ENCODE results near the gene NHSL2.

The NHSL2 gene

DNA sequence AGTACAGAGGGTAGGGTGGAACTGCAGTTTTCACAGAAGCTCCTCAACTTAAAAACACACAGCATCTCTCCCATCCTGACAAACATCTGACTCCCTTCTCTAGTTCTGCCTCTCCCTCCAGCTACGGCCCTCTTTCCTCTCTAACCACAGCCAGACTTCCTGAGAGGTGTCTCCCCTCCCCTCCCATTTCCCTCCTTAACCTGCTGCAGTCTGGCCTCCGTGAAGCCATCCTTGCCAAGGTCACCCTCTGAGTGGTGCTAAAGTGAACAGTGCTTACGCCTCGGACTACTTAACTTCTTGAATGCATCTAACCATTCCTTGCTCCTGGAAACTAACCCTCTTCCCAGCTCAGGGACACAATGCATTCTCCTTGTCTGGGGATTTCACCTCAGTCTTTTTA lies 167.8 kb downstream of the NHSL2 start:
- Histone ChIP-seq H3K4me3 (ENCODE audit: low read depth in 1 of 2, low read length in 1 of 2) (no peak overlapping the region), H3K27ac (no peak overlapping the region), H3K27me3 (no peaks in the 10 kb centered on the region), H3K4me1 (ENCODE audit: control insufficient read depth in 1 of 2, insufficient read depth in 1 of 2, low read depth in 1 of 2, low read length in 1 of 2) (peaks cover 27 to 47% of the 10 kb centered on the region in 2 experiments), H3K36me3 (no peaks in the 10 kb centered on the region), H3K9me3 (no peaks in the 10 kb centered on the region)
- TF ChIP-seq, protein P1, sequence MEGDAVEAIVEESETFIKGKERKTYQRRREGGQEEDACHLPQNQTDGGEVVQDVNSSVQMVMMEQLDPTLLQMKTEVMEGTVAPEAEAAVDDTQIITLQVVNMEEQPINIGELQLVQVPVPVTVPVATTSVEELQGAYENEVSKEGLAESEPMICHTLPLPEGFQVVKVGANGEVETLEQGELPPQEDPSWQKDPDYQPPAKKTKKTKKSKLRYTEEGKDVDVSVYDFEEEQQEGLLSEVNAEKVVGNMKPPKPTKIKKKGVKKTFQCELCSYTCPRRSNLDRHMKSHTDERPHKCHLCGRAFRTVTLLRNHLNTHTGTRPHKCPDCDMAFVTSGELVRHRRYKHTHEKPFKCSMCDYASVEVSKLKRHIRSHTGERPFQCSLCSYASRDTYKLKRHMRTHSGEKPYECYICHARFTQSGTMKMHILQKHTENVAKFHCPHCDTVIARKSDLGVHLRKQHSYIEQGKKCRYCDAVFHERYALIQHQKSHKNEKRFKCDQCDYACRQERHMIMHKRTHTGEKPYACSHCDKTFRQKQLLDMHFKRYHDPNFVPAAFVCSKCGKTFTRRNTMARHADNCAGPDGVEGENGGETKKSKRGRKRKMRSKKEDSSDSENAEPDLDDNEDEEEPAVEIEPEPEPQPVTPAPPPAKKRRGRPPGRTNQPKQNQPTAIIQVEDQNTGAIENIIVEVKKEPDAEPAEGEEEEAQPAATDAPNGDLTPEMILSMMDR (IDR thresholded peaks at IDR 0.05): no peak

DNA sequence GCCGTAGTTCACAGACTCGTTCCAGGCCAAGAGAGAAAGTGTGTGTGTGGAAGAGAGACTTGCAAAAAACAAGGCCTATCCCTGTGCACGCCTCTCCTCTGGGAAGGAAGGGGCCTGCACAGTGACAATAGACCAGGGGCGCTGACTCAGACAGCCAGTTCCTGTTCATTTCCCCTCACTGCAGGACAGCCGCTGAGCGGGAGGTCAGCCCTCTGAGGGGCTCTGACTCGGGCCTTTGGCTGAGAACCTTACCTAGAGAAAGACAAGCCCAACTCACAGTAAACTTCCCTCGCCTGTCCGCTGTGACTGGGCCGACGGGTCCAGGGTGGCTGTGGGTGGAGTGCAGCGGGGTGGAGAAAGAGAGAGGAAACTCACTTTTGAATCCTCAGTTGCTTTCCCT lies 169.0 kb downstream of the NHSL2 start:
- no peaks in the 10 kb centered on the region for H3K36me3 ChIP-seq
- peak overlapping the region; percentile 29 to 36 for H3K4me3 ChIP-seq (ENCODE audit: low read depth in 1 of 2, low read length in 1 of 2)
- peak overlapping the region; percentile 79 for H3K27ac ChIP-seq
- no peaks in the 10 kb centered on the region for H3K9me3 ChIP-seq
- H3K4me1 ChIP-seq (ENCODE audit: control insufficient read depth in 1 of 2, insufficient read depth in 1 of 2, low read depth in 1 of 2, low read length in 1 of 2): peaks cover 27 to 47% of the 10 kb centered on the region in 2 experiments
- no peaks in the 10 kb centered on the region for H3K27me3 ChIP-seq
- TF ChIP-seq, protein P1 (IDR thresholded peaks at IDR 0.05): no peak

DNA sequence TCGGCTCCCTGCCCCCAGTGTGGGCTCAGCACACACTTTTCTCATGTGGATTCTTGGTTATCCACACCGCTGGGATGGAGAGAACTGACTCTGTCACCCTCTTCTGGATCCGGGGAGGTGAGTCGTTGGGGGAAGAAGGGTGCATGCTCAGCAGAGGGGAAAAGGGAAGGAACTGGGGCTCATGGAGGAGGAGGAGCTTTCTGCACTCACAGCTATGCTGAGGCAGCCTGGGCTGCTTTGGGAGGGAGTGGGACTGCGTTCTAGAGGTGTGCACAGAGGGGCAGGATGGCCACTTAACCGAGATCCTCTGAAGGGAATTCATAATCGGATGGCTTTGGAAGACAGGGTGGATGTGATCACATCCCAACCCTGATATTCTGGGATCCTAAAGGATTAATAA lies 169.5 kb downstream of the NHSL2 start:
- no peaks in the 10 kb centered on the region for H3K27me3 ChIP-seq
- peak overlapping the region; percentile 29 to 36 for H3K4me3 ChIP-seq (ENCODE audit: low read depth in 1 of 2, low read length in 1 of 2)
- H3K27ac ChIP-seq: peak overlapping the region; percentile 79
- H3K9me3 ChIP-seq: no peaks in the 10 kb centered on the region
- TF ChIP-seq, protein P1 (IDR thresholded peaks at IDR 0.05): no peak
- H3K36me3 ChIP-seq: no peaks in the 10 kb centered on the region
- H3K4me1 ChIP-seq (ENCODE audit: control insufficient read depth in 1 of 2, insufficient read depth in 1 of 2, low read depth in 1 of 2, low read length in 1 of 2): peaks cover 27 to 47% of the 10 kb centered on the region in 2 experiments

DNA sequence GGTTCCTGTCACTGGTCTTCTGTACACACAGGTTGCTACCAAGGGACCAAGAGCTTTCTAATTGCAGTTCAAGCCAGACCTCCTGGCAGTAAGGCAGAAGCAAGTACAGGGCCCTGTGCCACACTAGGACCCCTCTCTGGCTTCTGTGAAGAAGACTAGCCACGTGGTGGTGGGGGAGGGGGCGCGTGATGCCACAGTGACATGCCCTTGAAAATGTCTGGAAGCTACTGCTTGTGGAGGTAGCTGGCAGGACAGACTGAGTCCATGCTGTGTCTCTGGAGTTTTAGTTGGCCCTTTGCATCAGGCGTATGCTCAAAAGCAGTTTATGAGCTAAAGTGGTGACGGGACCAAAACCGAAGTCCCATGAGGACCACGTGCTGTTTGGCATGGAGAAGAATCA lies 170.2 kb downstream of the NHSL2 start:
- TF ChIP-seq, protein P1 (IDR thresholded peaks at IDR 0.05): no peak
- Histone ChIP-seq H3K27ac (peak overlapping the region; percentile 79), H3K4me3 (ENCODE audit: low read depth in 1 of 2, low read length in 1 of 2) (no peak overlapping the region), H3K36me3 (no peaks in the 10 kb centered on the region), H3K27me3 (no peaks in the 10 kb centered on the region), H3K4me1 (ENCODE audit: control insufficient read depth in 1 of 2, insufficient read depth in 1 of 2, low read depth in 1 of 2, low read length in 1 of 2) (peaks cover 27 to 47% of the 10 kb centered on the region in 2 experiments), H3K9me3 (no peaks in the 10 kb centered on the region)

DNA sequence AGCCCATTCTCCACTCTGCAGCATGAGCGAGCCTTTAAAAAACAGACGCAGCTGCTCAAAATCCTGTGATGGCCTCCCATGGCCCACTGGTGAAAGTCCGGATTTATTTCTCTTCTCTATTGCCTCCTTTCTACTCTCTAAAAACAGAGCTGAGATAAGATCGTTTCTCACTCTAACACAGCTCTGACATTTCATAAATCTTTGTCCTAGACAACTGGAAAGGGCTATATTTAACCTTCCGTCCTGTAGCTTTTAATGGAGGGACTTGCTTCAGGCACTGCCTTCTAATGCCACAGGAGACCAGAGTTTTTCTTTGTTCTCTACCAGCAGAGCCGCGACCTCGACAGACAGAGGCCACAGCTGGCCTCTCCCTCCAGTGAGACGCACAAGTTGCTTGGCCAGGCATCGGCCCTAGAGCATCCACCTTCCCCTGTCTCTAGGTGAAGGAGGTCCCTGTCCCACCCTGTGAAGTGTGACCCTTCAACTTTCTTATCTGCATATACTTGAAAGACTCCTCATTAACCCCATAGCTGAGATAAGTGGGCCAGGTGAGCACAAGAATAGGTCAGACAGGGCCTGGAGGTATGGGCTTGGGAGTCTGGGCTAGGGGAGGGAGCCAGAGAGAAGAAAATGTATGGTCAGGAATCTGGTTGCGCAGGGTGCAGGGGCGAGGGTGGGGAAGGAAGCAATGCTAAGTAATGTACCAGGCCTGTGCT lies 171.1 kb downstream of the NHSL2 start:
- H3K27me3 ChIP-seq: no peaks in the 10 kb centered on the region
- H3K4me1 ChIP-seq (ENCODE audit: control insufficient read depth in 1 of 2, insufficient read depth in 1 of 2, low read depth in 1 of 2, low read length in 1 of 2): peaks cover 27 to 49% of the 10 kb centered on the region in 2 experiments
- no peaks in the 10 kb centered on the region for H3K36me3 ChIP-seq
- TF ChIP-seq, protein P1 (IDR thresholded peaks at IDR 0.05): no peak
- no peaks in the 10 kb centered on the region for H3K9me3 ChIP-seq
- H3K4me3 ChIP-seq (ENCODE audit: low read depth in 1 of 2, low read length in 1 of 2): no peak overlapping the region
- H3K27ac ChIP-seq: no peak overlapping the region

Measured in neutrophil (primary cell).